Activated T-cell treated with anti-CD3 and anti-CD28 coated beads, Interleukin-2, amount 50 U/mL, for 24 hours (primary cell): ENCODE measurements around the gene ARCN1.

ENCODE experiments used
- DNase-seq: peaks from one replicate; pipeline ENCODE4 v3.0.0-alpha.2; 2020
- H3K27ac Mint-ChIP-seq: 2 replicates; pipeline ENCODE4 v1.8.0; 2020; ENCODE audit warnings: mild to moderate bottlenecking, mixed read lengths
- H3K27me3 Mint-ChIP-seq: 2 replicates; pipeline ENCODE4 v1.8.0; 2020; ENCODE audit warnings: mixed read lengths
- H3K36me3 Mint-ChIP-seq: 2 replicates; pipeline ENCODE4 v1.8.0; 2020; ENCODE audit warnings: low read depth, mixed read lengths
- H3K4me1 Mint-ChIP-seq: 2 replicates; pipeline ENCODE4 v1.8.0; 2020; ENCODE audit warnings: low read depth, mixed read lengths
- H3K4me3 Mint-ChIP-seq: 2 replicates; pipeline ENCODE4 v1.8.0; 2020; ENCODE audit warnings: mild to moderate bottlenecking, moderate library complexity, mixed read lengths
- H3K9me3 Mint-ChIP-seq: 2 replicates; pipeline ENCODE4 v1.8.0; 2020; ENCODE audit warnings: mixed read lengths

The ARCN1 gene

DNA sequence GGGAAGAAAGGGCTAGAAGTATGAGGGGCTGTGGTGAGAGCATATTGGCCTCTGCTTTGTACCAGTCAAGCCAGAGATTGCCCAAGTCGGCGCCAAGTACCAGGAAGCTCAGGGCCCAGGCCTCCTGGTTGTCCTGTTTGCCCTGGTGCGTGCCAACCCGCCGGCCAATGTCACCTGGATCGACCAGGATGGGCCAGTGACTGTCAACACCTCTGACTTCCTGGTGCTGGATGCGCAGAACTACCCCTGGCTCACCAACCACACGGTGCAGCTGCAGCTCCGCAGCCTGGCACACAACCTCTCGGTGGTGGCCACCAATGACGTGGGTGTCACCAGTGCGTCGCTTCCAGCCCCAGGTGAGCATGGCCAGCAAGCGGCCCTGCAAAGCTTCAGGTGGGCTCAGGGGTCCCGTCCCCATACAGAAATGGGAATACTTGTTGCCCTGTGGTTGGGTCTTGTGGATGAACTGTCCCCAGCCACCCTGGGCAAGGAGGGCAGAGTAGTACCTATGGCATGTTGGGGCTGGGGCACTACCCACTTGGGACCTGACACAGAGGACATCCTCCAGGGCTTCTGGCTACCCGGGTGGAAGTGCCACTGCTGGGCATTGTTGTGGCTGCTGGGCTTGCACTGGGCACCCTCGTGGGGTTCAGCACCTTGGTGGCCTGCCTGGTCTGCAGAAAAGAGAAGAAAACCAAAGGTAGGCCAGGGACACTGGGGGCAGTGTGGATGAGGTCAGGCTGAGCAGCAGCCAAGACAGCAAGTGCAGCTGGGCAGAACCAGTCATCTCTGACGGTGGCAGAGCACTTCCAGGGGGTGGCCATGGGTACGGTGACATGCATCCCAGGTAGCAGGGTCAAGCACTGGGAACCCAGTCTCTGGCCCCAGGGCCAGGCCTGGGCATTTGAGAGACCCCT is 39.1 kb upstream of the ARCN1 start:
- peak overlapping the region; percentile 6 for H3K27ac Mint-ChIP-seq

DNA sequence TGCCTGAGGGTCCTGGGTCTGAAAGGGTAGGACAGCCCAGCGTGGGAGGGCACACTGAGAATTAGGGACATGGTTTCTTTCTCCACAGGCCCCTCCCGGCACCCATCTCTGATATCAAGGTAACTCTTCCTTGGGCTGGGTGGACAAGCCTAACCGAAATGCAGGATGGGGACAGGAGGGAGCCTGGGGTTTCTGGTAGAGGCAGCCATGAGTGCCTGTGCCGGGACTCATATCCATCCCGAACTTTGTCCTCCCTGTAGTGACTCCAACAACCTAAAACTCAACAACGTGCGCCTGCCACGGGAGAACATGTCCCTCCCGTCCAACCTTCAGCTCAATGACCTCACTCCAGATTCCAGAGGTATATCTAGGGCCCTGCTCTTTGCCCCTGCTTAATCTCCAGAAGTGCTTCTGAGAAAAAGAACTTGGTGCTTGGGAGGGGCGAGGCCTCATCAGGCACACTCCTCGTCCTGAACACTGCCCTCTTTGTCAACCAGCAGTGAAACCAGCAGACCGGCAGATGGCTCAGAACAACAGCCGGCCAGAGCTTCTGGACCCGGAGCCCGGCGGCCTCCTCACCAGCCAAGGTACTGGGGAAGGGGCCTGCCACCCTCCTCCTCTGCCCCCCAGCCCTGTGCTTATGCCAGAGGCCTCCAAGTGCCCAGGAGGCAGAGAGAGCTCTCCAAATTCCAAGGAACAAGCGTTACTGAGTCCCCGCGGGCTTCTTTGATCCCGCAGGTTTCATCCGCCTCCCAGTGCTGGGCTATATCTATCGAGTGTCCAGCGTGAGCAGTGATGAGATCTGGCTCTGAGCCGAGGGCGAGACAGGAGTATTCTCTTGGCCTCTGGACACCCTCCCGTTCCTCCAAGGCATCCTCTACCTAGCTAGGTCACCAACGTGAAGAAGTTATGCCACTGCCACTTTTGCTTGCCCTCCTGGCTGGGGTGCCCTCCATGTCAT is 38.2 kb upstream of the ARCN1 start:
- Mint-ChIP-seq H3K9me3 (no peaks in the 10 kb centered on the region), H3K4me1 (peaks cover 24% of the 10 kb centered on the region), H3K4me3 (no peak overlapping the region), H3K27me3 (no peaks in the 10 kb centered on the region), H3K36me3 (peaks cover 8% of the 10 kb centered on the region), H3K27ac (peak overlapping the region; percentile 47)
- DNase-seq = no peak

More for the DNA sequence above, 39.1 kb upstream of the ARCN1 start:
- Mint-ChIP-seq H3K36me3 (peaks cover 7% of the 10 kb centered on the region), H3K9me3 (no peaks in the 10 kb centered on the region), H3K4me1 (peaks cover 28% of the 10 kb centered on the region), H3K27me3 (no peaks in the 10 kb centered on the region), H3K4me3 (peak overlapping the region; percentile 87)
- no peak for DNase-seq

DNA sequence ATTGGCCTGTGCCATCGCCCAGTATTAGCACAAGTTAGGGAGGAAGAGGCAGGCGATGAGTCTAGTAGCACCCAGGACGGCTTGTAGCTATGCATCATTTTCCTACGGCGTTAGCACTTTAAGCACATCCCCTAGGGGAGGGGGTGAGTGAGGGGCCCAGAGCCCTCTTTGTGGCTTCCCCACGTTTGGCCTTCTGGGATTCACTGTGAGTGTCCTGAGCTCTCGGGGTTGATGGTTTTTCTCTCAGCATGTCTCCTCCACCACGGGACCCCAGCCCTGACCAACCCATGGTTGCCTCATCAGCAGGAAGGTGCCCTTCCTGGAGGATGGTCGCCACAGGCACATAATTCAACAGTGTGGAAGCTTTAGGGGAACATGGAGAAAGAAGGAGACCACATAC is 36.9 kb upstream of the ARCN1 start:
- Mint-ChIP-seq H3K36me3 (peaks cover 10% of the 10 kb centered on the region), H3K27ac (no peak overlapping the region), H3K4me3 (no peak overlapping the region), H3K4me1 (peaks cover 12% of the 10 kb centered on the region), H3K9me3 (no peaks in the 10 kb centered on the region), H3K27me3 (no peaks in the 10 kb centered on the region)
- no peak for DNase-seq

DNA sequence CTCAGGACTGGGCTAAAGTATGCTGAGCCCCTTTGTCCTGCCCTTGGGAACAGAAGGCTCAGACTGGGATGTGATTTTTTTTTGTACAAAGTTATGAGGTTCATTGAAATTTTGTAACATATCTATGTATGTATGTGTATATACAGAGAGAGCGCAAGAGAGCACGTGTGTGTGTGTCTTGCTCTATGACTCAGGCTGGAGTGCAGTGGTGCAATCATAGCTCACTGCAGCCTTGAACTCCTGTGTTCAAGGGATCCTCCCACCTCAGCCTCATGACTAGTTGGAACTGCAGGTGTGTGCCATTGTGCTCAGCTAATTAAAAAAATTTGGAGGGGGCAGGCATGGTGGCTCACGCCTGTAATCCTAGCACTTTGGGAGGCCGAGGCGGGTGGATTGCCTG is 35.5 kb upstream of the ARCN1 start:
- Mint-ChIP-seq H3K9me3 (no peaks in the 10 kb centered on the region), H3K4me1 (peaks cover 6% of the 10 kb centered on the region), H3K36me3 (peaks cover 16% of the 10 kb centered on the region), H3K27me3 (no peaks in the 10 kb centered on the region), H3K27ac (no peak overlapping the region), H3K4me3 (no peak overlapping the region)
- DNase-seq = no peak

DNA sequence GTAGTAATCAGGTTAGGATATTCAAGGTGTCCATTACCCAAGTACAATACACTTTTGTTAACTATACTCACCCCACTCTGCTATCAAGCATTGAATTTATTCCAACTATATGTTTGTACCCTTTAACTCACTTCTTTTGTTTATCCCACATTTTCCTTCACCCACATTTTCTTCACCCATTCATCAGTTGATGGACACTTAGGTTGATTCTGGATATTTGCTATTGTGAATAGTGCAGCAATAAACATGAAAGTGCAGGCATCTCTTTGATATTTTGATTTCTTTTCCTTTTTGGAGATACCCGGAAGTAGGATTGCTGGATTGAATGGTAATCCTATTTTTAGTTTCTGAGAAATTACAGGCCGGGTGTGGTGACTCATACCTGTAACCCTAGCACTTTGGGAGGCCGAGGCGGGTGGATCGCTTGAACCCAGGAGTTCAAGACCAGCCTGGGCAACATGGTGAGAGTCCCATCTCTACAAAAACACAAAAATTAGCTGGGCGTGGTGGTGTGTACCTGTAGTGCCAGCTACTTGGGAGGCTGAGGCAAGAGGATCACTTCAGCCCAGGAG is 34.7 kb upstream of the ARCN1 start:
- Mint-ChIP-seq H3K27me3 (no peaks in the 10 kb centered on the region), H3K4me3 (no peak overlapping the region), H3K9me3 (no peaks in the 10 kb centered on the region), H3K27ac (peak overlapping the region; percentile 26), H3K36me3 (peaks cover 22% of the 10 kb centered on the region), H3K4me1 (no peaks in the 10 kb centered on the region)
- no peak for DNase-seq

DNA sequence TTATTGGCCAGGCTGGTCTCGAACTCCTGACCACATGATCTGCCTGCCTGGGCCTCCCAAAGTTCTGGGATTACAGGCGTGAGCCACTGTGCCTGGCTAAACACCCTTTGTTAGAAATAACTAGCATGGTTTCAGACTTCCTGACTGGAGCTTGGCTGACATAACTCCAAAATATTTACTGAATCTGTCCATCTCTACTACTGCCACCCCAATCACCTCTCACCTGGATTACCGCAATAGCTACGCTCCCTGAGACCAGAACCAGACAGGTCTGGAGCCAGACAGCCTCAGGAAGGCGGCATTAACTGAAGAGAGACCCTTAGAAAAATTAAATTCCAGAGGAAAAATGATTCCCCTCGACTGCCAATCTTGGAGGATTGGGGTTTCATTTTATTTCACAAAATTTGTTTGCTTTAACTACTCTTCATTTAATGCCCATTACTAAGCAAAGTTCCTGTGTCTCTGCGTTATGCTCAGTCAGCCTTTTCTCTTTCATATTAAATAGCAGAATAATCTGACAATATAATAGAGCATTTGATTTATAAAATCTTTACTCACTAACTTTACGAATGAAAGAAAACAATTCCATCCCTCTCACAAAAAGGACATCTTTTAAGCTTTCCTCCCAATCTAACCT is 28.1 kb upstream of the ARCN1 start:
- no peak overlapping the region for H3K4me3 Mint-ChIP-seq
- no peak for DNase-seq
- H3K36me3 Mint-ChIP-seq = peaks cover 45% of the 10 kb centered on the region
- H3K4me1 Mint-ChIP-seq = no peaks in the 10 kb centered on the region
- no peak overlapping the region for H3K27ac Mint-ChIP-seq
- no peaks in the 10 kb centered on the region for H3K27me3 Mint-ChIP-seq
- H3K9me3 Mint-ChIP-seq = no peaks in the 10 kb centered on the region

DNA sequence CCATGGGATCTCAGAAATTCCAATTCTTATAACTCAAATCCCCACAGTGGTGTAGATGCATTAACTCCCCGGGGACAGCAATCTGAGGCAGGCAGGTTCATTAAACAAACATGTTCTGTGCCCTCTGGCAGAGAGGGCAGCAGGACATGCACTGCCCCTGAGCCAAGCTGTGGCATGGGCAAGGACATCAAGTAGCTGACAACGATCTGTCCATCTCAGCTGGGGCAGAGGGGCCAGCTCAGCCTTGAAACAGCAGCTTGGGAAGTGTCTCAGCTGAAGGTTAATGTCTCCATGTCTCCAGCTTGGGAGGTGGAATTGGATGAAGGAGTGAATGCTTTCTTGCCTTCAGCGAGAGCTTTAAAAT is 27.6 kb upstream of the ARCN1 start:
- Mint-ChIP-seq H3K36me3 (peaks cover 45% of the 10 kb centered on the region), H3K27me3 (no peaks in the 10 kb centered on the region), H3K9me3 (no peaks in the 10 kb centered on the region), H3K4me1 (no peaks in the 10 kb centered on the region), H3K27ac (no peak overlapping the region), H3K4me3 (no peak overlapping the region)
- DNase-seq = no peak

DNA sequence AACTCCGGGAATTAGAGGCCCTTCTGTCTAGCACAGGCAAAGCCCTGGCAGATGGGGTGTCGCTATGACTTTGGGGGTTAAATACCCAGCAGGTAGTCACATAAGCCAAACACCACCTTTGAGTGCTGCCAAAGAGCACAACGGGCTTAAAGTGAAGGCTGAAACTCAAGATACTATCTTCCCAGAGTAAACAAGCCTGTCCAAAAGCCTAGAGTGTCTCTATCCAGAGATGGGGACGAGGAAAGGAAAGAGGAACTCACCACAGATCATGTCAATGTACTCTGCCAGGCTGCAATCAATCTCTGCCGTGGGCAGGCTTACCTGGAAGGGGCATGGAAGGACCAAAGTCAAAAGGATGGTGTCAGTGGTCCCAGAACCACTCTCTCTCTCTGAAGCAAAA is 26.7 kb upstream of the ARCN1 start:
- Mint-ChIP-seq H3K36me3 (peaks cover 43% of the 10 kb centered on the region), H3K9me3 (no peaks in the 10 kb centered on the region), H3K4me3 (no peak overlapping the region), H3K27ac (no peak overlapping the region), H3K4me1 (no peaks in the 10 kb centered on the region), H3K27me3 (no peaks in the 10 kb centered on the region)
- no peak for DNase-seq

DNA sequence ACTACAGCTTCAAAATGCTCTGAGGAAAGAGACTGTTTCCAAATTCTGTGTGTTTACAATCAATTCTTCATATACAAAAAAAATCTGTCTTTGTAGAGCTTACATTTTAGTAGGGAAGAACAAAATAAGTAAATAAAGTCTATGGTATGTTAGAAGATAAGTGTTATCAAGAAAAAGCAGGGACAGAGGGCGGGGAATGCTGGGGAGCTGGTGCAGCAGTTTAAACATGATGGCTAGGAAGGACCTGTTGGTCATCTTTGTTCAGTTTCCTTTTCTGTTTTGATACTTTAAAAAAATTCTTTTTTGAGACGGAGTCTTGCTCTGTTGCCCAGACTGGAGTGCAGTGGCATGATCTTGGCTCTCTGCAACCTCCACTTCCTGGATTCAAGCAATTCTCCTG is 25.1 kb upstream of the ARCN1 start:
- H3K4me1 Mint-ChIP-seq = no peaks in the 10 kb centered on the region
- peak overlapping the region; percentile 69 for H3K27ac Mint-ChIP-seq
- no peak overlapping the region for H3K4me3 Mint-ChIP-seq
- no peaks in the 10 kb centered on the region for H3K9me3 Mint-ChIP-seq
- H3K36me3 Mint-ChIP-seq = peaks cover 47% of the 10 kb centered on the region
- H3K27me3 Mint-ChIP-seq = no peaks in the 10 kb centered on the region
- no peak for DNase-seq

DNA sequence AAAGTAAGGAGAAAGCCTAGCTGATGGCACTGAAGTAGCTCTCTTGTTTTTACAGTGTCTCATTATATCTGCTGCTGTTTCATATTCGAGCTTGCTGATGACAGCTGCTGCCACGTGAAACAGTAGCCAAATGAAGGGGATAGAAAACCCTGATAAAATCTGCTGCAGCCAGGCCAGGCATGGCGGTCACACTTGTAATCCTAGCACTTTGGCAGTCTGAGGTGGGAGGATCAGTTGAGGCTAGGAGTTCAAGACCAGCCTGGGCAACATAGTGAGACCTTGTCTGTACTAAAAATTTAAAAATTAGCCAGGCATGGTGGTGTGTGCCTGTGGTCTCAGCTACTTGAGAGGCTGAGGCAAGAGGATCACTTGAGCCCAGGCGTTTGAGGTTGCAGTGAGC is 19.9 kb upstream of the ARCN1 start:
- DNase-seq = no peak
- H3K9me3 Mint-ChIP-seq = no peaks in the 10 kb centered on the region
- no peaks in the 10 kb centered on the region for H3K27me3 Mint-ChIP-seq
- no peak overlapping the region for H3K27ac Mint-ChIP-seq
- H3K4me3 Mint-ChIP-seq = no peak overlapping the region
- H3K36me3 Mint-ChIP-seq = peaks cover 51% of the 10 kb centered on the region
- peaks cover 3% of the 10 kb centered on the region for H3K4me1 Mint-ChIP-seq

DNA sequence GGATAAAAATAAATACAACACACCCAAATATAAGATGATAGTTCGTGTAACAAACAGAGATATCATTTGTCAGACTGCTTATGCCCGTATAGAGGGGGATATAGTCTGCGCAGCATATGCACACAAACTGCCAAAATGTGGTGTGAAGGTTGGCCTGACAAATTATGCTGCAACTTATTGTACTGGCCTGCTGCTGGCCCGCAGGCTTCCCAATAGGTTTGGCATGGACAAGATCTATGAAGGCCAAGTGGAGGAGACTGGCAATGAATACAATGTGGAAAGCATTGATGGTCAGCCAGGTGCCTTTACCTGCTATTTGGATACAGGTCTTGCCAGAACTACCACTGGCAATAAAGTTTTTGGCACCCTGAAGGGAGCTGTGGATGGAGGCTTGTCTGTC is 11.4 kb upstream of the ARCN1 start:
- H3K4me1 Mint-ChIP-seq = peaks cover 17% of the 10 kb centered on the region
- H3K36me3 Mint-ChIP-seq = peaks cover 35% of the 10 kb centered on the region
- H3K27me3 Mint-ChIP-seq = no peaks in the 10 kb centered on the region
- no peak overlapping the region for H3K4me3 Mint-ChIP-seq
- H3K27ac Mint-ChIP-seq = no peak overlapping the region
- H3K9me3 Mint-ChIP-seq = no peaks in the 10 kb centered on the region
- no peak for DNase-seq

DNA sequence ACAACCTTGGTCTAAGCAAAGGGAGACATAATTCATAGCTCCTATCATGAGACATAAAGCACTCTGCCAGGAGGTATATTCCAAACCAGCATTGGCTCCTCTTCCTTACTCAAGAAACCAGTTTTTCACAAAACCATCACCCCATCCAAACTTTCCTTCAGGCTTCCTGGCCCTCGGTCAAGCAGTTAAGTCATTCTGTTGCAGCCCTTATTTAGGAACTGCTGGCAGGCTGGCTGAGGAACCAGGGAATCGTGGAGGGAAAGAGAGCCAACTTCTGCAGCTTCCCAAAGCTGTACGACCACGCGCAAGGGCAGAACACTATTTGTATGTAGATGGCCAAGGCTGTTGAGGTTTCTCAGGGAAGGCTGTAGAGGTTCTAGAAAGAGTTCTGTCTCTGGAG is 7.2 kb upstream of the ARCN1 start:
- peaks cover 8% of the 10 kb centered on the region for H3K36me3 Mint-ChIP-seq
- no peaks in the 10 kb centered on the region for H3K9me3 Mint-ChIP-seq
- H3K27me3 Mint-ChIP-seq = no peaks in the 10 kb centered on the region
- no peak for DNase-seq
- peak overlapping the region; percentile 93 for H3K4me3 Mint-ChIP-seq
- H3K27ac Mint-ChIP-seq = peak overlapping the region; percentile 80
- H3K4me1 Mint-ChIP-seq = peaks cover 21% of the 10 kb centered on the region

DNA sequence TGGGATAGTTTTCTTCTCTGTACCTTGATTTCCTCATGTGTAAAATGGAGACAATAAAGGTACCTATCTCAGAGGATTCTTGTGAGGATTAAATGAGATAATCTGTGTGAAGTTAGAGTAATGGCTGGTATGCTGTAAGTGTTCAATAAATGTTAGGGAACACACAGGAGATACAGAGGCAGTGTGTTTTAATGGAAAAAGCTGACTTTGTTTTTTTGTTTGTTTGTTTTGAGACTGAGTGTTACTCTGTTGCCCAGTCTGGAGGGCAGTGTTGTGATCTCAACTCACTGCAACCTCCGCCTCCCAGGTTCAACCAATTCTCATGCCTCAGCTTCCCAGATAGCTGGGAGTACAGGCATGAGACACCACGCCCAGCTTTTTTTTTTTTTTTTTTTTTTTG is 2.5 kb upstream of the ARCN1 start:
- peaks cover 25% of the 10 kb centered on the region for H3K36me3 Mint-ChIP-seq
- H3K4me1 Mint-ChIP-seq = peaks cover 44% of the 10 kb centered on the region
- no peak overlapping the region for H3K27ac Mint-ChIP-seq
- no peak overlapping the region for H3K4me3 Mint-ChIP-seq
- no peak for DNase-seq
- no peaks in the 10 kb centered on the region for H3K9me3 Mint-ChIP-seq
- no peaks in the 10 kb centered on the region for H3K27me3 Mint-ChIP-seq

DNA sequence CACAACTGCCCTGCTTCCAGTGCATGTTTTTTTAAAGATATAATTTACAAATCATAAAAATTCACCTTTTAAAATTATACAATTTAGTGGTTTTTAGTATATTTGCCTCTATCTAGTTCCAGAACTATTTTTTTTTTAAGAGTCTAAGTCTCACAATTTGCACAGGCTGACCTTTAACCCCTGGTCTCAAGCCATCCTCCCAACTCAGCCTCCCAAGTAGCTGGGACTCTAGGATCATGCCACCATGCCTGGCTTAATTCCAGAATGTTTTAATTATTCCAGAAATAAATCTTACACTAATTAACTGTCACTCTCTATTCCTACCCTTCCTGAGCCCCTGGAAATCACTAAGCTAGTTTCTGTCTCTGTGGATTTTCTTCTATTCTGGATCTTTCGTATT is 1.4 kb upstream of the ARCN1 start:
- Mint-ChIP-seq H3K27me3 (no peaks in the 10 kb centered on the region), H3K36me3 (peaks cover 33% of the 10 kb centered on the region), H3K4me3 (no peak overlapping the region), H3K9me3 (no peaks in the 10 kb centered on the region), H3K27ac (peak overlapping the region; percentile 96), H3K4me1 (peaks cover 48% of the 10 kb centered on the region)
- no peak for DNase-seq
